Upper lobe of left lung (tissue), 4 donors: ENCODE data around the gene DNAJC1.

Experiments used
- POLR2A ChIP-seq, 4 donors: fragments of 450-650 bp; IDR thresholded peaks; one replicate each; pipeline ENCODE4 v1.5.1; 2016 to 2017; ENCODE audit warnings: antibody characterized with exemption in 4 of 4, mild to moderate bottlenecking in 2 of 4
- POLR2AphosphoS5 ChIP-seq, 2 donors: sonication (generic); formaldehyde crosslinking; IDR thresholded peaks; one replicate each; pipeline ENCODE4 v1.5.1; 2017; ENCODE audit warnings: antibody characterized with exemption in 2 of 2
- TF ChIP-seq, protein P1 (sequence below), 6 experiments: fragments of 450-650 bp in 4 of 6; fragments of 200-600 bp in 2 of 6; sonication (generic) in 2 of 6; IDR thresholded peaks; one replicate each; pipeline ENCODE4 v1.5.1; 2016 to 2019; ENCODE audit warnings: antibody characterized with exemption in 6 of 6

DNA sequence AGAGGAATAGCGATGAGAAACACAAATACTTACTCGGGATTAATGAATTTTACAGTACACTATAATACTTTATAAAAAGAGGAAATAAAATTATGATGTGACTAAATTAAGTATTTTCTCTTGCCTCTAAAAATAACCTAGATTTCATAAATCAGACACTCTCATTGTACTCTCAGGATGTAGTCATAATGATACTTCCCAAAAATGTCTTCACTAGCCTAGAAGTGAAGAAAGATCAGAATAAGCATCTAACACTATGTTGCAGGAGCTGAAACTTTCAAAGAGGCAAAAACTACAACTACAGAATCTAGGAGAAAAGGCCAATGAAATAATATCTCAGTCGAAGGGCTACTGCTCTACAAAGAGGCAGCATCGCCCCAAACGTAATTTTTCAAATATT lies 49.4 kb downstream of the DNAJC1 start:
- TF ChIP-seq POLR2AphosphoS5 (IDR thresholded peaks at IDR 0.05) (no peak), POLR2A (IDR thresholded peaks at IDR 0.05) (no peak)
- TF ChIP-seq, protein P1, sequence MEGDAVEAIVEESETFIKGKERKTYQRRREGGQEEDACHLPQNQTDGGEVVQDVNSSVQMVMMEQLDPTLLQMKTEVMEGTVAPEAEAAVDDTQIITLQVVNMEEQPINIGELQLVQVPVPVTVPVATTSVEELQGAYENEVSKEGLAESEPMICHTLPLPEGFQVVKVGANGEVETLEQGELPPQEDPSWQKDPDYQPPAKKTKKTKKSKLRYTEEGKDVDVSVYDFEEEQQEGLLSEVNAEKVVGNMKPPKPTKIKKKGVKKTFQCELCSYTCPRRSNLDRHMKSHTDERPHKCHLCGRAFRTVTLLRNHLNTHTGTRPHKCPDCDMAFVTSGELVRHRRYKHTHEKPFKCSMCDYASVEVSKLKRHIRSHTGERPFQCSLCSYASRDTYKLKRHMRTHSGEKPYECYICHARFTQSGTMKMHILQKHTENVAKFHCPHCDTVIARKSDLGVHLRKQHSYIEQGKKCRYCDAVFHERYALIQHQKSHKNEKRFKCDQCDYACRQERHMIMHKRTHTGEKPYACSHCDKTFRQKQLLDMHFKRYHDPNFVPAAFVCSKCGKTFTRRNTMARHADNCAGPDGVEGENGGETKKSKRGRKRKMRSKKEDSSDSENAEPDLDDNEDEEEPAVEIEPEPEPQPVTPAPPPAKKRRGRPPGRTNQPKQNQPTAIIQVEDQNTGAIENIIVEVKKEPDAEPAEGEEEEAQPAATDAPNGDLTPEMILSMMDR (IDR thresholded peaks at IDR 0.05): no peak
